PFSK-1 (cell line): Measurements from ENCODE around the gene STARD6.

Source experiments
- FOXP2 ChIP-seq: optimal IDR thresholded peaks from 2 replicates; pipeline ENCODE3; 2011; ENCODE audit warnings: borderline replicate concordance, control low read depth, inconsistent platforms; ENCODE audit not compliant: insufficient read depth; ENCODE audit errors: extremely low read length, extremely low read depth
- POLR2AphosphoS5 ChIP-seq: IDR thresholded peaks from 2 replicates; pipeline ENCODE4 v1.6.1; 2012; ENCODE audit warnings: low read depth, mild to moderate bottlenecking, control low read depth, low read length, moderate library complexity
- REST ChIP-seq, 2 experiments: IDR thresholded peaks; 2 replicates each; pipeline versions ENCODE4 v1.6.1 to v1.8.0; 2011 to 2012; ENCODE audit warnings: low read depth in 2 of 2, low read length in 2 of 2, control low read depth in 1 of 2, inconsistent platforms in 1 of 2, mild to moderate bottlenecking in 1 of 2, moderate library complexity in 1 of 2; ENCODE audit not compliant: insufficient read depth in 1 of 2
- SIN3A ChIP-seq: IDR thresholded peaks from 2 replicates; pipeline ENCODE4 v1.6.1; 2012; ENCODE audit warnings: mild to moderate bottlenecking, low read length, moderate library complexity, borderline replicate concordance; ENCODE audit not compliant: insufficient read depth
- TAF1 ChIP-seq: IDR thresholded peaks from 2 replicates; pipeline ENCODE4 v1.6.1; 2012; ENCODE audit warnings: low read length, control low read depth, borderline replicate concordance; ENCODE audit not compliant: insufficient read depth

STARD6 gene

GRCh38 chr18:54279477-54280219 lies 78.0 kb downstream of the STARD6 start:
- no peak for TF ChIP-seq SIN3A

- TF ChIP-seq TAF1 = no peak
- TF ChIP-seq REST (IDR thresholded peaks at IDR 0.05; ENCODE audit: insufficient read depth in 1 of 2, low read depth in 2 of 2, low read length in 2 of 2) = no peak
- TF ChIP-seq SIN3A = no peak
These were observed 79.0 kb downstream of the STARD6 start for GRCh38 chr18:54278615-54279014.

- TF ChIP-seq REST (IDR thresholded peaks at IDR 0.05; ENCODE audit: insufficient read depth in 1 of 2, low read depth in 2 of 2, low read length in 2 of 2) = no peak
- no peak for TF ChIP-seq TAF1
- no peak for TF ChIP-seq SIN3A
- TF ChIP-seq FOXP2 = no peak
- no peak for TF ChIP-seq POLR2AphosphoS5
These were observed 79.8 kb downstream of the STARD6 start for GRCh38 chr18:54277899-54278298.
